Naive thymus-derived CD4-positive, alpha-beta T cell (primary cell): ENCODE data around the gene RPTOR. TPM values are rescaled to one million over a fixed set of nuclear protein-coding genes. Genes with fewer than 3 reads are reported as not detected.

Experiments
- ATAC-seq: fragments of 150-1000 bp; cut with Tn5 transposase; 2 replicates; pipeline ENCODE4 v1.10.0; 2021; ENCODE audit warnings: mild to moderate bottlenecking, moderate library complexity
- CTCF ChIA-PET: fragments of 350-600 bp; sonication (Branson Sonifier 250); formaldehyde crosslinking; loops from one replicate; lab custom pipeline; 2021; ENCODE audit warnings: antibody characterized with exemption; lab: Charles Lee
- POLR2A ChIA-PET: fragments of 350-600 bp; sonication (Branson Sonifier 250); formaldehyde crosslinking; loops from one replicate; lab custom pipeline; 2021; ENCODE audit warnings: antibody characterized with exemption, inconsistent platforms; lab: Charles Lee
- DNase-seq, 9 donors: peaks; one replicate each; pipeline versions ENCODE4 v3.0.0 to v3.0.0-alpha.2; 2020 to 2022; ENCODE audit warnings: mixed read lengths in 1 of 9
- H3K27ac ChIP-seq: one replicate; pipeline ENCODE4 v1.7.0; 2013; ENCODE audit warnings: mild to moderate bottlenecking, low read depth, low read length, moderate library complexity
- H3K27me3 ChIP-seq, 2 donors: one replicate each; pipeline ENCODE4 v1.7.0; 2013; ENCODE audit warnings: low read length in 2 of 2, mild to moderate bottlenecking in 2 of 2, moderate library complexity in 2 of 2; ENCODE audit not compliant: control insufficient read depth in 2 of 2, insufficient read depth in 2 of 2
- H3K36me3 ChIP-seq, 3 experiments: 1 replicate in 2 of 3; 2 replicates in 1 of 3; pipeline ENCODE4 v1.7.0; 2013; ENCODE audit warnings: low read length in 3 of 3, mild to moderate bottlenecking in 3 of 3, moderate library complexity in 1 of 3; ENCODE audit not compliant: insufficient read depth in 3 of 3, control insufficient read depth in 2 of 3
- H3K4me1 ChIP-seq, 2 donors: one replicate each; pipeline ENCODE4 v1.7.0; 2013; ENCODE audit warnings: low read length in 2 of 2, mild to moderate bottlenecking in 2 of 2, moderate library complexity in 1 of 2; ENCODE audit not compliant: control insufficient read depth in 2 of 2, insufficient read depth in 2 of 2
- H3K4me3 ChIP-seq: 2 replicates; pipeline ENCODE4 v1.7.0; 2013; ENCODE audit warnings: mild to moderate bottlenecking, low read length
- H3K9me3 ChIP-seq, 3 experiments: 1 replicate in 2 of 3; 2 replicates in 1 of 3; pipeline ENCODE4 v1.7.0; 2013; ENCODE audit warnings: low read length in 3 of 3; ENCODE audit not compliant: control insufficient read depth in 2 of 3
- H3K27ac Mint-ChIP-seq, 9 donors: one replicate each; pipeline ENCODE4 v1.8.0; 2020 to 2022; ENCODE audit warnings: mixed read lengths in 9 of 9, mild to moderate bottlenecking in 8 of 9, moderate library complexity in 5 of 9, inconsistent platforms in 2 of 9
- H3K27me3 Mint-ChIP-seq, 5 donors: one replicate each; pipeline ENCODE4 v1.8.0; 2021 to 2022; ENCODE audit warnings: mixed read lengths in 5 of 5, mild to moderate bottlenecking in 1 of 5
- H3K36me3 Mint-ChIP-seq, 5 donors: one replicate each; pipeline ENCODE4 v1.8.0; 2020 to 2022; ENCODE audit warnings: mixed read lengths in 5 of 5, mild to moderate bottlenecking in 3 of 5, inconsistent platforms in 1 of 5
- H3K4me1 Mint-ChIP-seq, 7 donors: one replicate each; pipeline ENCODE4 v1.8.0; 2020 to 2022; ENCODE audit warnings: mixed read lengths in 7 of 7, mild to moderate bottlenecking in 3 of 7, inconsistent platforms in 1 of 7
- H3K4me3 Mint-ChIP-seq, 10 donors: one replicate each; pipeline ENCODE4 v1.8.0; 2020 to 2022; ENCODE audit warnings: mild to moderate bottlenecking in 10 of 10, mixed read lengths in 10 of 10, moderate library complexity in 6 of 10, inconsistent platforms in 2 of 10
- H3K9me3 Mint-ChIP-seq, 11 donors: one replicate each; pipeline ENCODE4 v1.8.0; 2020 to 2022; ENCODE audit warnings: mixed read lengths in 11 of 11, mild to moderate bottlenecking in 4 of 11, inconsistent platforms in 1 of 11, moderate library complexity in 1 of 11
- intact Hi-C, 2 donors: fragments of 100-400 bp; cut with micrococcal nuclease; formaldehyde crosslinking; loops; one replicate each; pipeline ENCODE4 v1.15.1; 2023
- polyA plus RNA-seq, 2 donors: library from polyadenylated mRNA; unstranded; fragments of 300-500 nt; fragmentation: Illumina TruSeq; gene quantifications; one replicate each; pipeline ENCODE4 v1.2.3, GENCODE V29; 2021
- total RNA-seq, 6 experiments: library from RNA in 5 of 6; stranded (reverse) in 5 of 6; gene quantifications; 1 replicate in 5 of 6; 2 replicates in 1 of 6; pipeline ENCODE4 v1.2.3 and lab custom pipeline; 2021 to 2026

RPTOR gene
- total and polyA plus RNA-seq, 7 experiments from 2014 or later: 10.9 to 89.8 (median 59.9) TPM

DNA sequence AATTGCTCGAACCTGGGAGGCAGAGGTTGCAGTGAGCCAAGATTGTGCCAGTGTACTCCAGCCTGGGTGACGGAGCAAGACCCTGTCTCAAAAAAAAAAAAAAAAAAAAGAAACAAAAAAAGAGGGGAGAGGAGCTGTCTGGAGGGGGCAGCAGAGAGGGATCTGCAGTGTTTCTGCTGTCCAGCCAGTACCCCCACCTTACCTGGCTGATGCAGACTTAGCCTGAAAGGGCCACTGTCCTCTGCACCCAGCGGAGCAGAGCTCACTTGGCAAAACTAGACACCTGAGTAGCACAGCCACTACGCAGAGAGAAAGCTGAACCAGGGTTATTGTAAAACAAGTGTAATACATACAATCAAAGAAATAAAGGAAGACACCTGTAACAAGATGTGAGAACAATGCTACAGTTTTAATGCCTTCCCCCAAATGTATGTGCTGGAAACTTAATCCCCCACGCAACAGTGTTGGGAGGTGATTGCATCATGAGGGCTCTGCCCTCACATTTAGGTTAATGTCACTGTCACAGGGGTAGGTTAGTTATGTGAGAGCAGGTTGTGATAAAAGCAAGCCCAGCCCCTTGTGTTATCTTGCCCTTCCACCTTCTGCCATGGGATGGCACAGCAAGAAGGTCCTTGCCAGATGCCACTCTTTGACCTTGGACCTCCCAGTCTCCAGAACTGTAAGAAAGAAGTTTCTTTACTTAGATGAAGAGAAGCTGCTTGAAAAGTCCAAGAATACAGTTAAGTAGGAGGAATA, 211.2 kb downstream of the RPTOR start:
- Mint-ChIP-seq H3K4me3 (peak overlapping the region in 1 of 10 donors; percentile 5), H3K36me3 (peaks cover 12 to 55% (median 26%) of the 10 kb centered on the region in 5 donors), H3K9me3 (peaks cover 0 to 4% (median 0%) of the 10 kb centered on the region in 11 donors), H3K27me3 (no peaks in the 10 kb centered on the region), H3K4me1 (peaks cover 36 to 87% (median 80%) of the 10 kb centered on the region in 7 donors), H3K27ac (peak overlapping the region; percentile 52 to 90 (median 80))
- CTCF ChIA-PET: no interaction called here
- Histone ChIP-seq H3K9me3 (no peaks in the 10 kb centered on the region), H3K4me3 (no peak overlapping the region), H3K4me1 (peaks cover 11 to 41% of the 10 kb centered on the region in 2 donors), H3K36me3 (peaks cover 0 to 16% (median 0%) of the 10 kb centered on the region in 3 experiments), H3K27ac (no peak overlapping the region), H3K27me3 (no peaks in the 10 kb centered on the region)
- no peak for ATAC-seq
- POLR2A ChIA-PET: interaction anchor here (0.8 to 1.2 kb wide), 3 partner anchors 13 to 100 kb away, joined by 4 read pairs; no protein-coding TSS in a partner anchor
- no peak for DNase-seq
- intact Hi-C loops: loop anchor here in 1 of 2 donors (5.0 kb wide), 1 partner anchor 36 kb away; no protein-coding TSS in a partner anchor

DNA sequence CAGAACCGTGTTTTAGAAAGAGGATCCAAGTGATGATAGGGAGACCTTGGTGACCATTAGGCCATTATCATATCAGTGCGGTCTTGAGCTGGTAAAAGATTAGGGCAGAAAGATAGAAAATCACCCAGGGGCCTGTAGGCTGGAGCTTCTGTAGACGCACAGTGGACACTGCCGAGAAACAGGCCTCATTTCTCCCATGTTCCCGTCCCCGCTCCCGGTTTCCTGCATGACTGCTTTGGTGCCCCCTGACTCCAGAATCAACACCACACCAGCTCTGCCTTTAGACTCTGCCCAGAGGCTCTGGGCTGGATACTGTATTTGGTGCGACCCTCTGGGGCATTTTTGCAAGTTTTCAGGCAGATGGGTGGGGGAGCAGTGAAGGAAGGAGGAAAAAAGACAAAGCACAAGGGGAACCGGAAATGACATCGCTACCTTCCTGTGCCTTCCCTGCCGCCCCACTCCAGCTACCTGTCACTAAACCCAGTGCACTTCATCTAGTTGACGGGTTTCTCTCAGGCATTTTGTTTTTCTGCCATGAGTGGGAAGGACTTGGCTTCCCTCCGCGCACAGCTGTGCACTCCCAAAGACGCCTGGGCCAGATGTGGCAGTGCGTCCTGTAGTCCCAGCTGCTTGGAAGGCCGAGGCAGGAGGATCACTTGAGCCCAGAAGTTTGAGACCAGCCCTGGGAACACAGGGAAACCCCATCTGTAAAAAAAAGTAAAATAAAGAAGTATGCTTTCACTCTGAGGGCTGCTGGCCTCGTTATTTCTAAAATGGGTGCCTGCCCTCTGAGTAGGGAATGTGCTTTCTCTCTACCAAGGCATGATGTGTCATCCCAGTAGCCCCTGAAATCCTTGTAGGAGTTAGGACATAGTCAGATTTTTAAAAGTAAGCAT, 214.1 kb downstream of the RPTOR start:
- DNase-seq: peak in 8 of 9 donors; percentile 25 to 80 (median 54)
- ATAC-seq: peak; percentile 66
- POLR2A ChIA-PET: interaction anchor here (0.7 to 1.6 kb wide), 8 partner anchors 10 to 304 kb away, joined by 3 to 10 read pairs (median 4); no protein-coding TSS in a partner anchor
- Histone ChIP-seq H3K27ac (peak overlapping the region; percentile 81), H3K27me3 (no peaks in the 10 kb centered on the region), H3K4me1 (peaks cover 17 to 52% of the 10 kb centered on the region in 2 donors), H3K9me3 (no peaks in the 10 kb centered on the region), H3K4me3 (peak overlapping the region; percentile 0), H3K36me3 (peaks cover 0 to 14% (median 0%) of the 10 kb centered on the region in 3 experiments)
- Mint-ChIP-seq H3K36me3 (peaks cover 11 to 59% (median 21%) of the 10 kb centered on the region in 5 donors), H3K4me1 (peaks cover 45 to 90% (median 84%) of the 10 kb centered on the region in 7 donors), H3K27ac (peak overlapping the region; percentile 87 to 98 (median 92)), H3K4me3 (peak overlapping the region; percentile 33 to 81 (median 65)), H3K9me3 (peaks cover 0 to 4% (median 0%) of the 10 kb centered on the region in 11 donors), H3K27me3 (no peaks in the 10 kb centered on the region)
- intact Hi-C loops: loop anchor here (2.0 to 5.0 kb wide), 2 partner anchors 16 to 34 kb away; no protein-coding TSS in a partner anchor
- CTCF ChIA-PET: interaction anchor here (1.3 kb wide), 1 partner anchor 23 kb away, joined by 3 read pairs; no protein-coding TSS in a partner anchor

- POLR2A ChIA-PET: interaction anchor here (0.9 to 1.6 kb wide), 3 partner anchors 14 to 305 kb away, joined by 3 to 10 read pairs (median 4); no protein-coding TSS in a partner anchor
- DNase-seq (peak in 1 of 9 donors; percentile 44), ATAC-seq (no peak)
- Mint-ChIP-seq H3K9me3 (peaks cover 0 to 4% (median 0%) of the 10 kb centered on the region in 11 donors), H3K27me3 (no peaks in the 10 kb centered on the region), H3K36me3 (peaks cover 5 to 56% (median 20%) of the 10 kb centered on the region in 5 donors), H3K4me1 (peaks cover 45 to 85% (median 78%) of the 10 kb centered on the region in 7 donors), H3K4me3 (peak overlapping the region; percentile 43 to 81 (median 65)), H3K27ac (peak overlapping the region; percentile 87 to 98 (median 92))
- H3K27me3 ChIP-seq: no peaks in the 10 kb centered on the region
- intact Hi-C loops: loop anchor here (2.0 to 5.0 kb wide), 2 partner anchors 17 to 33 kb away; no protein-coding TSS in a partner anchor
- H3K4me1 ChIP-seq: peaks cover 17 to 52% of the 10 kb centered on the region in 2 donors
- H3K36me3 ChIP-seq: peaks cover 0 to 8% (median 0%) of the 10 kb centered on the region in 3 experiments
- CTCF ChIA-PET: no interaction called here
- H3K27ac ChIP-seq: peak overlapping the region; percentile 81
- peak overlapping the region; percentile 0 for H3K4me3 ChIP-seq
- no peaks in the 10 kb centered on the region for H3K9me3 ChIP-seq
These were observed 214.7 kb downstream of the RPTOR start for GRCh38 chr17:80759377-80759673.

GRCh38 chr17:80760511-80760911, 215.9 kb downstream of the RPTOR start:
- Mint-ChIP-seq H3K27ac (peak overlapping the region; percentile 87 to 98 (median 95)), H3K4me1 (peaks cover 52 to 91% (median 83%) of the 10 kb centered on the region in 7 donors), H3K27me3 (no peaks in the 10 kb centered on the region), H3K4me3 (peak overlapping the region in 8 of 10 donors; percentile 60 to 82 (median 80)), H3K36me3 (peaks cover 0 to 52% (median 20%) of the 10 kb centered on the region in 5 donors), H3K9me3 (peaks cover 0 to 4% (median 0%) of the 10 kb centered on the region in 11 donors)
- Histone ChIP-seq H3K4me1 (peaks cover 26 to 61% of the 10 kb centered on the region in 2 donors), H3K36me3 (no peaks in the 10 kb centered on the region), H3K27ac (peak overlapping the region; percentile 81), H3K27me3 (no peaks in the 10 kb centered on the region), H3K4me3 (no peak overlapping the region), H3K9me3 (no peaks in the 10 kb centered on the region)
- peak in 1 of 9 donors; percentile 15 for DNase-seq
- POLR2A ChIA-PET: interaction anchor here (0.7 to 4.1 kb wide), 5 partner anchors 8 to 56 kb away, joined by 3 to 39 read pairs (median 4); no protein-coding TSS in a partner anchor
- CTCF ChIA-PET: no interaction called here
- ATAC-seq: peak; percentile 36
- intact Hi-C loops: loop anchor here (2.0 to 10.0 kb wide), 4 partner anchors 14 to 306 kb away; no protein-coding TSS in a partner anchor

- Histone ChIP-seq H3K4me1 (peaks cover 34 to 68% of the 10 kb centered on the region in 2 donors), H3K27ac (peak overlapping the region; percentile 81), H3K36me3 (no peaks in the 10 kb centered on the region), H3K9me3 (no peaks in the 10 kb centered on the region), H3K27me3 (no peaks in the 10 kb centered on the region), H3K4me3 (peak overlapping the region; percentile 28)
- Mint-ChIP-seq H3K4me1 (peaks cover 59 to 94% (median 84%) of the 10 kb centered on the region in 7 donors), H3K27me3 (no peaks in the 10 kb centered on the region), H3K4me3 (peak overlapping the region; percentile 60 to 84 (median 80)), H3K27ac (peak overlapping the region; percentile 87 to 98 (median 94)), H3K9me3 (peaks cover 0 to 4% (median 0%) of the 10 kb centered on the region in 11 donors), H3K36me3 (peaks cover 0 to 50% (median 15%) of the 10 kb centered on the region in 5 donors)
- POLR2A ChIA-PET: interaction anchor here (0.7 to 4.1 kb wide), 9 partner anchors 9 to 112 kb away, joined by 3 to 39 read pairs (median 4); no protein-coding TSS in a partner anchor
- intact Hi-C loops: loop anchor here (1.0 to 10.0 kb wide), 5 partner anchors 14 to 306 kb away; no protein-coding TSS in a partner anchor
- DNase-seq (peak in 5 of 9 donors; percentile 34 to 73 (median 41)), ATAC-seq (peak; percentile 45)
- CTCF ChIA-PET: interaction anchor here (0.7 to 1.2 kb wide), 2 partner anchors 16 to 20 kb away, joined by 3 read pairs; no protein-coding TSS in a partner anchor
These were observed 216.7 kb downstream of the RPTOR start for GRCh38 chr17:80761110-80761871.
